ENCODE results near the gene DCTN3.

DCTN3 gene

GRCh38 chr9:34615132-34615531 lies 5.2 kb downstream of the DCTN3 start:
- no peak overlapping the region for H3K9ac ChIP-seq (ENCODE audit: low read depth, low read length, poor library complexity, severe bottlenecking)
- no peaks in the 10 kb centered on the region for H3K27me3 ChIP-seq (ENCODE audit: insufficient read depth, low read length, poor library complexity, severe bottlenecking)
- no peak overlapping the region for H3K4me2 ChIP-seq (ENCODE audit: low read depth, low read length, poor library complexity, severe bottlenecking)
- no peaks in the 10 kb centered on the region for H3K9me2 ChIP-seq (replicated peaks; ENCODE audit: low read depth, low read length)
- H2AFZ ChIP-seq (ENCODE audit: low read length) = no peak overlapping the region
- no peaks in the 10 kb centered on the region; the same call in 1 of the 2 replicates for H3K36me3 ChIP-seq (ENCODE audit: insufficient read depth, low read length)
- TF ChIP-seq EZH2phosphoT487 (IDR thresholded peaks at IDR 0.05; ENCODE audit: borderline replicate concordance) = no peak
- TF ChIP-seq, protein P1, sequence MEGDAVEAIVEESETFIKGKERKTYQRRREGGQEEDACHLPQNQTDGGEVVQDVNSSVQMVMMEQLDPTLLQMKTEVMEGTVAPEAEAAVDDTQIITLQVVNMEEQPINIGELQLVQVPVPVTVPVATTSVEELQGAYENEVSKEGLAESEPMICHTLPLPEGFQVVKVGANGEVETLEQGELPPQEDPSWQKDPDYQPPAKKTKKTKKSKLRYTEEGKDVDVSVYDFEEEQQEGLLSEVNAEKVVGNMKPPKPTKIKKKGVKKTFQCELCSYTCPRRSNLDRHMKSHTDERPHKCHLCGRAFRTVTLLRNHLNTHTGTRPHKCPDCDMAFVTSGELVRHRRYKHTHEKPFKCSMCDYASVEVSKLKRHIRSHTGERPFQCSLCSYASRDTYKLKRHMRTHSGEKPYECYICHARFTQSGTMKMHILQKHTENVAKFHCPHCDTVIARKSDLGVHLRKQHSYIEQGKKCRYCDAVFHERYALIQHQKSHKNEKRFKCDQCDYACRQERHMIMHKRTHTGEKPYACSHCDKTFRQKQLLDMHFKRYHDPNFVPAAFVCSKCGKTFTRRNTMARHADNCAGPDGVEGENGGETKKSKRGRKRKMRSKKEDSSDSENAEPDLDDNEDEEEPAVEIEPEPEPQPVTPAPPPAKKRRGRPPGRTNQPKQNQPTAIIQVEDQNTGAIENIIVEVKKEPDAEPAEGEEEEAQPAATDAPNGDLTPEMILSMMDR (conservative IDR thresholded peaks at IDR 0.05; ENCODE audit: low read length) = no peak
- peaks cover 26% of the 10 kb centered on the region for H3K4me1 ChIP-seq (ENCODE audit: insufficient read depth, low read length, poor library complexity, severe bottlenecking)
- H3K4me3 ChIP-seq (ENCODE audit: low read length, poor library complexity, severe bottlenecking) = no peak overlapping the region
- no peaks in the 10 kb centered on the region for H3F3A ChIP-seq (ENCODE audit: low read depth)
- H3K9me3 ChIP-seq (ENCODE audit: insufficient read depth, low read depth, low read length) = no peaks in the 10 kb centered on the region
- H3K79me2 ChIP-seq (ENCODE audit: insufficient read depth, low read length) = peaks cover 35% of the 10 kb centered on the region
- no peaks in the 10 kb centered on the region for H4K20me1 ChIP-seq (ENCODE audit: insufficient read depth, low read length, poor library complexity, severe bottlenecking)

DNA sequence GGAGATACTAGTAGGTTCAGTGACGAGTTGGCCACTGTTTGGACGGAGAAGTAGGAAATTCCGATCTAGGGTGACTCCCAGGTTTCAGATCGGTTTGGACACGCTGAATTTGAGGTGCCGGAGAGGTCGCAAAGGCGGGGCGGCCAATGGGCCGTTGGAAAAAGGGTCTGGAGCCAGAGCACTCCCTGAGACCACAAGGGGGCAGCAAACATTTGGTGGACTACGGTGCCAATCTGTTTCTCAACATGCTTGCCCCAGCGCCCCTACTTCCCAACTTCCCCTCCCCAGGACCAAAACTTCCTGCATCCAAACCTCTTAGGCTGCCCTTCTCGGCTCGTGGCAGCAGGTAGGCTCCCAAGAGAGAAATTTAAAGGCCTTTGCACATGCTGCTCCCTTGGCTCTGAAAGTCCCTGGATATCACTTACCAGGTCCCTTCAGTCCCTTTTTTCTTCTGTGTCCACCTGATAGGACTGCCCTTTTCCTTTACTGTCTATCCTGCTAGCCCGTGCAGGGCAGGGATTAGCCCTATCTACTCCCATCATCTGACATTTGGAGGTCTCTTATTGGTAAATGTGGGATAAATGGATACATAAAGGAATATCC lies 7.4 kb downstream of the DCTN3 start:
- Histone ChIP-seq H3F3A (ENCODE audit: low read depth) (no peaks in the 10 kb centered on the region), H3K79me2 (ENCODE audit: insufficient read depth, low read length) (peaks cover 25% of the 10 kb centered on the region), H3K27me3 (ENCODE audit: insufficient read depth, low read length, poor library complexity, severe bottlenecking) (no peaks in the 10 kb centered on the region), H4K20me1 (ENCODE audit: insufficient read depth, low read length, poor library complexity, severe bottlenecking) (no peaks in the 10 kb centered on the region), H3K36me3 (ENCODE audit: insufficient read depth, low read length) (no peaks in the 10 kb centered on the region; the same call in 1 of the 2 replicates), H3K4me1 (ENCODE audit: insufficient read depth, low read length, poor library complexity, severe bottlenecking) (peaks cover 14% of the 10 kb centered on the region), H3K9me2 (replicated peaks; ENCODE audit: low read depth, low read length) (no peaks in the 10 kb centered on the region), H3K9ac (ENCODE audit: low read depth, low read length, poor library complexity, severe bottlenecking) (peak overlapping the region; percentile 87), H3K4me2 (ENCODE audit: low read depth, low read length, poor library complexity, severe bottlenecking) (peak overlapping the region; percentile 95), H3K4me3 (ENCODE audit: low read length, poor library complexity, severe bottlenecking) (peak overlapping the region; percentile 84), H2AFZ (ENCODE audit: low read length) (peak overlapping the region; percentile 87), H3K9me3 (ENCODE audit: insufficient read depth, low read depth, low read length) (no peaks in the 10 kb centered on the region)
- TF ChIP-seq EZH2phosphoT487 (IDR thresholded peaks at IDR 0.05; ENCODE audit: borderline replicate concordance) = no peak
- TF ChIP-seq, protein P1 (conservative IDR thresholded peaks at IDR 0.05; ENCODE audit: low read length) = peak; percentile 84

- H3K4me2 ChIP-seq (ENCODE audit: low read depth, low read length, poor library complexity, severe bottlenecking) = peak within 1 kb of the TSS; percentile 95
- H4K20me1 ChIP-seq (ENCODE audit: insufficient read depth, low read length, poor library complexity, severe bottlenecking) = no peaks in the 10 kb centered on the region
- H3K36me3 ChIP-seq (ENCODE audit: insufficient read depth, low read length) = no peaks in the 10 kb centered on the region; the same call in 1 of the 2 replicates
- H2AFZ ChIP-seq (ENCODE audit: low read length) = peak within 1 kb of the TSS; percentile 87
- H3K4me1 ChIP-seq (ENCODE audit: insufficient read depth, low read length, poor library complexity, severe bottlenecking) = peaks cover 14% of the 10 kb centered on the region
- peak within 1 kb of the TSS; percentile 84 for H3K4me3 ChIP-seq (ENCODE audit: low read length, poor library complexity, severe bottlenecking)
- no peaks in the 10 kb centered on the region for H3K9me3 ChIP-seq (ENCODE audit: insufficient read depth, low read depth, low read length)
- H3K79me2 ChIP-seq (ENCODE audit: insufficient read depth, low read length) = peaks cover 25% of the 10 kb centered on the region
- H3K9ac ChIP-seq (ENCODE audit: low read depth, low read length, poor library complexity, severe bottlenecking) = peak within 1 kb of the TSS; percentile 87
- H3K9me2 ChIP-seq (replicated peaks; ENCODE audit: low read depth, low read length) = no peaks in the 10 kb centered on the region
- H3K27me3 ChIP-seq (ENCODE audit: insufficient read depth, low read length, poor library complexity, severe bottlenecking) = no peaks in the 10 kb centered on the region
- H3F3A ChIP-seq (ENCODE audit: low read depth) = no peaks in the 10 kb centered on the region
- TF ChIP-seq EZH2phosphoT487 (IDR thresholded peaks at IDR 0.05; ENCODE audit: borderline replicate concordance) = no peak
- TF ChIP-seq, protein P1 (conservative IDR thresholded peaks at IDR 0.05; ENCODE audit: low read length) = no peak
These were observed 8.2 kb downstream of the DCTN3 start, which contains the start of gene RPP25L for GRCh38 chr9:34611811-34612787. RPP25L (minus strand) TSS chr9:34612097; CDS start chr9:34611296, 801 bp downstream.
